ENCODE measurements around the gene MRPS34.

The MRPS34 gene

DNA sequence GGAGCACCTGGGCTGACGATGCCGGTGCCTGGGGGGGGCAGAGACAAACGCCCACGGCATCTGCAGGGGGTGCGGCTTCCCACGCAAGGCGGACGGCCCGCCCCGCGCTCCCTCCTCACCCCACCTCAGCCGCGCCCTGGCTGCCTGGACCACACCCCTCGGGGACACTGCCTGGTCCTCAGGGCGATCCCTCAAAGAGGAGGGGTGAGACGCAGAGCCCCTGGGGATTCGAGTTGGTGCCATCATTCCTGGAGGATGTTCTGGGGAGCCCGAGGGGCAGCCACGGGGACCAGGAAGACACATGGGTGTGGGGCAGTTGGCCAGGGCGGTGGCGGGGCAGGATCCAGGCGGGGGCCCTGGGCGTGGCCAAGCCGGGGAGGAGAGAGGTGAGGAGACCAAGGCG lies 16.7 kb upstream of the MRPS34 start:
- Histone ChIP-seq H3K4me2 (no peak overlapping the region), H3K4me1 (ENCODE audit: low read depth, poor library complexity, severe bottlenecking) (no peaks in the 10 kb centered on the region), H3K36me3 (ENCODE audit: insufficient read depth) (no peaks in the 10 kb centered on the region), H3K4me3 (IDR thresholded peaks at IDR 0.05; ENCODE audit: insufficient read depth, low read depth, low read length) (no peak overlapping the region), H3K27me3 (ENCODE audit: insufficient read depth, low read depth) (no peaks in the 10 kb centered on the region), H2AFZ (ENCODE audit: low read depth) (no peak overlapping the region), H3K27ac (no peak overlapping the region), H4K20me1 (ENCODE audit: insufficient read depth) (no peaks in the 10 kb centered on the region), H3K79me2 (ENCODE audit: insufficient read depth, low read depth) (peaks cover 17% of the 10 kb centered on the region), H3K9ac (no peak overlapping the region)
- TF ChIP-seq CTCF (conservative IDR thresholded peaks at IDR 0.05; ENCODE audit: low read depth, low read length): no peak

GRCh38 chr16:1788708-1789100 lies 15.8 kb upstream of the MRPS34 start:
- H3K4me3 ChIP-seq (IDR thresholded peaks at IDR 0.05; ENCODE audit: insufficient read depth, low read depth, low read length): no peak overlapping the region
- no peak overlapping the region for H3K4me2 ChIP-seq
- no peak overlapping the region for H3K27ac ChIP-seq
- no peaks in the 10 kb centered on the region for H3K36me3 ChIP-seq (ENCODE audit: insufficient read depth)
- H3K79me2 ChIP-seq (ENCODE audit: insufficient read depth, low read depth): peaks cover 27% of the 10 kb centered on the region
- no peak for TF ChIP-seq CTCF (conservative IDR thresholded peaks at IDR 0.05; ENCODE audit: low read depth, low read length)
- no peaks in the 10 kb centered on the region for H4K20me1 ChIP-seq (ENCODE audit: insufficient read depth)
- H3K9ac ChIP-seq: no peak overlapping the region
- H3K27me3 ChIP-seq (ENCODE audit: insufficient read depth, low read depth): no peaks in the 10 kb centered on the region
- H2AFZ ChIP-seq (ENCODE audit: low read depth): no peak overlapping the region
- H3K4me1 ChIP-seq (ENCODE audit: low read depth, poor library complexity, severe bottlenecking): peaks cover 7% of the 10 kb centered on the region

DNA sequence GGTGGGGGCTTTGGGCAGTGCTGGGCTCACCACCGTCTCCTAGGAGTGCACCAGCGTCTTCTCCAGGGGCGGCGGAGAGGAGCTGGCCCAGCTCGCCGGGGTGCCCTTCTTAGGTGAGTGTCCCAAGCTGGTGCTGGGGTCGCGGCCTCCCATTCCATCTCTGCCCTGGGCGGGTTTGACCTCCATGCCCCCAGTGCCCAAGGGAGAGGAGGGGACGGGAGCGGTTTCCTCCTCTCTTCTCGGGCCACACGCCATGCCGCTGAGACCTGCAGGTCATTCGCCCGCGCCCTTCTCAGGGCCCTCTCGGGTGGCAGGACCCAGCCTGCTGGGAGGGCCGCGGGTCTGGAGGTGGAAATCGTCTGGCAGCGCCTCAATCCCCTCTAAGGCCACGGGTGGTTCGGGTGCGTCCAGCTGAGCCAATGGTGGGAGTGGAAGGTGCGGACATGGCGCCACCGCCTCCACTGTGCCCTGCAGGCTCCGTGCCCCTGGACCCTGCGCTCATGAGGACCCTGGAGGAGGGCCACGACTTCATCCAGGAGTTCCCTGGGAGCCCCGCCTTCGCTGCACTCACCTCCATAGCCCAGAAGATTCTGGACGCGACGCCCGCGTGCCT lies 15.3 kb upstream of the MRPS34 start:
- H3K79me2 ChIP-seq (ENCODE audit: insufficient read depth, low read depth): peaks cover 32% of the 10 kb centered on the region
- no peaks in the 10 kb centered on the region for H3K36me3 ChIP-seq (ENCODE audit: insufficient read depth)
- TF ChIP-seq CTCF (conservative IDR thresholded peaks at IDR 0.05; ENCODE audit: low read depth, low read length): no peak
- H3K9ac ChIP-seq: no peak overlapping the region
- H2AFZ ChIP-seq (ENCODE audit: low read depth): no peak overlapping the region
- H3K4me3 ChIP-seq (IDR thresholded peaks at IDR 0.05; ENCODE audit: insufficient read depth, low read depth, low read length): no peak overlapping the region
- no peak overlapping the region for H3K27ac ChIP-seq
- H3K27me3 ChIP-seq (ENCODE audit: insufficient read depth, low read depth): no peaks in the 10 kb centered on the region
- H3K4me1 ChIP-seq (ENCODE audit: low read depth, poor library complexity, severe bottlenecking): peaks cover 7% of the 10 kb centered on the region
- no peaks in the 10 kb centered on the region for H4K20me1 ChIP-seq (ENCODE audit: insufficient read depth)
- H3K4me2 ChIP-seq: no peak overlapping the region

GRCh38 chr16:1787322-1788094 lies 14.6 kb upstream of the MRPS34 start:
- H3K4me2 ChIP-seq: no peak overlapping the region
- no peak overlapping the region for H3K27ac ChIP-seq
- peaks cover 35% of the 10 kb centered on the region for H3K79me2 ChIP-seq (ENCODE audit: insufficient read depth, low read depth)
- no peak overlapping the region for H2AFZ ChIP-seq (ENCODE audit: low read depth)
- H3K4me1 ChIP-seq (ENCODE audit: low read depth, poor library complexity, severe bottlenecking): peaks cover 7% of the 10 kb centered on the region
- no peak for TF ChIP-seq CTCF (conservative IDR thresholded peaks at IDR 0.05; ENCODE audit: low read depth, low read length)
- H3K36me3 ChIP-seq (ENCODE audit: insufficient read depth): no peaks in the 10 kb centered on the region
- no peak overlapping the region for H3K9ac ChIP-seq
- no peak overlapping the region for H3K4me3 ChIP-seq (IDR thresholded peaks at IDR 0.05; ENCODE audit: insufficient read depth, low read depth, low read length)
- H3K27me3 ChIP-seq (ENCODE audit: insufficient read depth, low read depth): no peaks in the 10 kb centered on the region
- H4K20me1 ChIP-seq (ENCODE audit: insufficient read depth): no peaks in the 10 kb centered on the region
